Measurements from ENCODE around the gene PIP4K2A.

DNA sequence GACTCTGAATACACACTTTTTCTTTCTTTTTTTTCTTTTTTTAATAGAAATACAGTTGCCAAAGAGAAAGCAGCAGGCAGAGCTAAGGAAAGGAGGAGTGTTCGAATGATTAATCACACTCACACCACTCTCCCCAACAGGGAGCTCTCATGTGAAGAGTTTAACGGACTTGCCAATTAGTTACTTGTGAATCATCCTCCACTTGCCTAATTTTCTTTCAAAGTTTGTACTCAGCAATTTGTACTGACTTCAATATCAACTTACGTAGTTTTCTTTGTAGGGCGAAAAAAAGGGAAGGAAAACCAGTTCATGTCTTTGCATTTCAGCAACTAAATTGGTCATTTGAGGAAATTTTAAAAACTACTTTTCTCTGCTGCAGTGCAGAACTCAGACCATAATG is 109.2 kb downstream of the PIP4K2A start:
- TF ChIP-seq POLR2AphosphoS5 (IDR thresholded peaks at IDR 0.05) (no peak), POLR2A (IDR thresholded peaks at IDR 0.05) (no peak)
- TF ChIP-seq, protein P1, sequence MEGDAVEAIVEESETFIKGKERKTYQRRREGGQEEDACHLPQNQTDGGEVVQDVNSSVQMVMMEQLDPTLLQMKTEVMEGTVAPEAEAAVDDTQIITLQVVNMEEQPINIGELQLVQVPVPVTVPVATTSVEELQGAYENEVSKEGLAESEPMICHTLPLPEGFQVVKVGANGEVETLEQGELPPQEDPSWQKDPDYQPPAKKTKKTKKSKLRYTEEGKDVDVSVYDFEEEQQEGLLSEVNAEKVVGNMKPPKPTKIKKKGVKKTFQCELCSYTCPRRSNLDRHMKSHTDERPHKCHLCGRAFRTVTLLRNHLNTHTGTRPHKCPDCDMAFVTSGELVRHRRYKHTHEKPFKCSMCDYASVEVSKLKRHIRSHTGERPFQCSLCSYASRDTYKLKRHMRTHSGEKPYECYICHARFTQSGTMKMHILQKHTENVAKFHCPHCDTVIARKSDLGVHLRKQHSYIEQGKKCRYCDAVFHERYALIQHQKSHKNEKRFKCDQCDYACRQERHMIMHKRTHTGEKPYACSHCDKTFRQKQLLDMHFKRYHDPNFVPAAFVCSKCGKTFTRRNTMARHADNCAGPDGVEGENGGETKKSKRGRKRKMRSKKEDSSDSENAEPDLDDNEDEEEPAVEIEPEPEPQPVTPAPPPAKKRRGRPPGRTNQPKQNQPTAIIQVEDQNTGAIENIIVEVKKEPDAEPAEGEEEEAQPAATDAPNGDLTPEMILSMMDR (IDR thresholded peaks at IDR 0.05 in 8 of 11, conservative IDR thresholded peaks at IDR 0.05 in 3 of 11): no peak

Data from spleen (tissue), 7 donors.